Skeletal muscle satellite cell (primary cell): Measurements from ENCODE around the gene MLKL.
"Not testable (repeated sequence)": the region's sequence is repeated elsewhere in the genome, so short reads cannot be mapped to it uniquely, and the experiment has no call there.

Source experiments
- H3K27me3 ChIP-seq: 2 replicates; pipeline ENCODE4 v1.7.0; 2013; ENCODE audit warnings: low read length; ENCODE audit not compliant: control insufficient read depth, insufficient read depth
- H3K36me3 ChIP-seq: 2 replicates; pipeline ENCODE4 v1.7.0; 2013; ENCODE audit warnings: mild to moderate bottlenecking, control low read depth, low read length; ENCODE audit not compliant: insufficient read depth
- H3K4me1 ChIP-seq: 2 replicates; pipeline ENCODE4 v1.7.0; 2013; ENCODE audit warnings: low read length; ENCODE audit not compliant: control insufficient read depth, insufficient read depth
- H3K4me2 ChIP-seq: 2 replicates; pipeline ENCODE4 v1.7.0; 2013; ENCODE audit warnings: mild to moderate bottlenecking, low read length
- H3K4me3 ChIP-seq: 2 replicates; pipeline ENCODE4 v1.7.0; 2013; ENCODE audit warnings: low read length
- H3K9ac ChIP-seq: 2 replicates; pipeline ENCODE4 v1.7.0; 2013; ENCODE audit warnings: mild to moderate bottlenecking, low read depth, low read length, moderate library complexity
- H3K9me3 ChIP-seq: replicated peaks from 2 replicates; pipeline ENCODE4 v1.7.0; 2013; ENCODE audit warnings: mild to moderate bottlenecking, control low read depth, low read length

The MLKL gene

GRCh38 chr16:74660383-74660782 lies 40.3 kb downstream of the MLKL start:
- Histone ChIP-seq H3K4me1 (no peaks in the 10 kb centered on the region), H3K9me3 (no peaks in the 10 kb centered on the region), H3K4me2 (no peak overlapping the region), H3K36me3 (peaks cover 70% of the 10 kb centered on the region), H3K4me3 (no peak overlapping the region), H3K27me3 (no peaks in the 10 kb centered on the region), H3K9ac (no peak overlapping the region)

- no peak overlapping the region for H3K9ac ChIP-seq
- H3K4me2 ChIP-seq: no peak overlapping the region
- no peaks in the 10 kb centered on the region for H3K4me1 ChIP-seq
- H3K4me3 ChIP-seq: no peak overlapping the region
- H3K36me3 ChIP-seq: peaks cover 63% of the 10 kb centered on the region
- no peaks in the 10 kb centered on the region for H3K27me3 ChIP-seq
- no peaks in the 10 kb centered on the region for H3K9me3 ChIP-seq
Observed at GRCh38 chr16:74659041-74659440, 41.6 kb downstream of the MLKL start.

GRCh38 chr16:74657870-74658642 lies 42.6 kb downstream of the MLKL start:
- peaks cover 3% of the 10 kb centered on the region for H3K4me1 ChIP-seq
- no peaks in the 10 kb centered on the region for H3K27me3 ChIP-seq
- peaks cover 53% of the 10 kb centered on the region for H3K36me3 ChIP-seq
- H3K4me2 ChIP-seq: no peak overlapping the region
- H3K4me3 ChIP-seq: no peak overlapping the region
- no peaks in the 10 kb centered on the region for H3K9me3 ChIP-seq
- H3K9ac ChIP-seq: no peak overlapping the region

GRCh38 chr16:74654536-74655050 lies 46.1 kb downstream of the MLKL start:
- H3K27me3 ChIP-seq: no peaks in the 10 kb centered on the region
- no peaks in the 10 kb centered on the region for H3K9me3 ChIP-seq
- H3K4me1 ChIP-seq: peaks cover 7% of the 10 kb centered on the region
- H3K4me3 ChIP-seq: no peak overlapping the region
- peaks cover 49% of the 10 kb centered on the region for H3K36me3 ChIP-seq
- H3K4me2 ChIP-seq: no peak overlapping the region
- no peak overlapping the region for H3K9ac ChIP-seq

- not testable (repeated sequence) for H3K9ac ChIP-seq, H3K4me2 ChIP-seq, H3K27me3 ChIP-seq, H3K4me1 ChIP-seq, H3K9me3 ChIP-seq, H3K4me3 ChIP-seq
- H3K36me3 ChIP-seq: peaks cover 48% of the 10 kb centered on the region
Observed at GRCh38 chr16:74652883-74653282, 47.8 kb downstream of the MLKL start.

GRCh38 chr16:74652249-74652648 lies 48.4 kb downstream of the MLKL start:
- no peak overlapping the region for H3K4me2 ChIP-seq
- H3K36me3 ChIP-seq: peaks cover 50% of the 10 kb centered on the region
- no peaks in the 10 kb centered on the region for H3K9me3 ChIP-seq
- H3K4me3 ChIP-seq: no peak overlapping the region
- H3K27me3 ChIP-seq: no peaks in the 10 kb centered on the region
- peaks cover 10% of the 10 kb centered on the region for H3K4me1 ChIP-seq
- H3K9ac ChIP-seq: no peak overlapping the region

GRCh38 chr16:74651841-74652240 lies 48.8 kb downstream of the MLKL start:
- Histone ChIP-seq H3K4me1 (peaks cover 12% of the 10 kb centered on the region), H3K4me2 (no peak overlapping the region), H3K4me3 (no peak overlapping the region), H3K27me3 (no peaks in the 10 kb centered on the region), H3K9me3 (no peaks in the 10 kb centered on the region), H3K36me3 (peaks cover 48% of the 10 kb centered on the region), H3K9ac (no peak overlapping the region)

GRCh38 chr16:74650966-74651567 lies 49.6 kb downstream of the MLKL start:
- Histone ChIP-seq H3K27me3 (no peaks in the 10 kb centered on the region), H3K9ac (no peak overlapping the region), H3K4me3 (no peak overlapping the region), H3K9me3 (no peaks in the 10 kb centered on the region), H3K4me2 (no peak overlapping the region), H3K36me3 (peaks cover 48% of the 10 kb centered on the region), H3K4me1 (peaks cover 18% of the 10 kb centered on the region)

- Histone ChIP-seq H3K9ac (no peak overlapping the region), H3K4me1 (peaks cover 18% of the 10 kb centered on the region), H3K4me2 (no peak overlapping the region), H3K9me3 (no peaks in the 10 kb centered on the region), H3K36me3 (peaks cover 55% of the 10 kb centered on the region), H3K27me3 (no peaks in the 10 kb centered on the region), H3K4me3 (no peak overlapping the region)
Observed at GRCh38 chr16:74649839-74650504, 50.7 kb downstream of the MLKL start.

- Histone ChIP-seq H3K4me3 (no peak overlapping the region), H3K4me2 (no peak overlapping the region), H3K27me3 (no peaks in the 10 kb centered on the region), H3K4me1 (peaks cover 11% of the 10 kb centered on the region), H3K9me3 (no peaks in the 10 kb centered on the region), H3K9ac (no peak overlapping the region), H3K36me3 (peaks cover 61% of the 10 kb centered on the region)
Observed at GRCh38 chr16:74641969-74642368, 58.7 kb downstream of the MLKL start.

GRCh38 chr16:74637742-74638453 lies 62.8 kb downstream of the MLKL start:
- Histone ChIP-seq H3K4me3 (no peak overlapping the region), H3K36me3 (peaks cover 44% of the 10 kb centered on the region), H3K4me2 (no peak overlapping the region)

More at GRCh38 chr16:74637742-74638453, 62.8 kb downstream of the MLKL start:
- Histone ChIP-seq H3K9me3 (no peaks in the 10 kb centered on the region), H3K27me3 (no peaks in the 10 kb centered on the region), H3K9ac (no peak overlapping the region), H3K4me1 (no peaks in the 10 kb centered on the region)
